Measurements from ENCODE around the gene SH3TC2.

The SH3TC2 gene

GRCh38 chr5:149006426-149006825 lies 56.4 kb downstream of the SH3TC2 start:
- ChIA-PET CTCF (interaction anchor here (1.7 to 24.0 kb wide), 4 partner anchors 10 to 270 kb away, joined by 5 to 276 read pairs (median 7); no protein-coding TSS in a partner anchor), POLR2A (no interaction called here)
- no peak for TF ChIP-seq CTCF (IDR thresholded peaks at IDR 0.05; ENCODE audit: control extremely low read depth, extremely low read depth, low read depth, missing control alignments)
- DNase-seq (ENCODE audit: extremely low spot score): no peak

- no peak for TF ChIP-seq CTCF (IDR thresholded peaks at IDR 0.05; ENCODE audit: control extremely low read depth, extremely low read depth, low read depth, missing control alignments)
- ChIA-PET POLR2A (no interaction called here), CTCF (interaction anchor here (1.5 to 24.0 kb wide), 2 partner anchors 30 to 268 kb away, joined by 4 to 276 read pairs; no protein-coding TSS in a partner anchor)
- no peak for DNase-seq (ENCODE audit: extremely low spot score)
Measured at GRCh38 chr5:149005077-149005892, 57.6 kb downstream of the SH3TC2 start.

- CTCF ChIA-PET: interaction anchor here (1.0 to 24.0 kb wide), 4 partner anchors 8 to 268 kb away, joined by 3 to 276 read pairs (median 4); no protein-coding TSS in a partner anchor
- no peak for DNase-seq (ENCODE audit: extremely low spot score)
- TF ChIP-seq CTCF (IDR thresholded peaks at IDR 0.05; ENCODE audit: control extremely low read depth, extremely low read depth, low read depth, missing control alignments): no peak
- POLR2A ChIA-PET: no interaction called here
Measured at GRCh38 chr5:149004559-149004958, 58.3 kb downstream of the SH3TC2 start.

- TF ChIP-seq CTCF (IDR thresholded peaks at IDR 0.05; ENCODE audit: control extremely low read depth, extremely low read depth, low read depth, missing control alignments): no peak
- DNase-seq (ENCODE audit: extremely low spot score): no peak
- ChIA-PET POLR2A (interaction anchor here (0.5 kb wide), 1 partner anchor 214 kb away, joined by 3 read pairs; no protein-coding TSS in a partner anchor), CTCF (interaction anchor here (1.3 to 24.0 kb wide), 7 partner anchors 17 to 266 kb away, joined by 3 to 276 read pairs (median 4); no protein-coding TSS in a partner anchor)
Measured at GRCh38 chr5:149002761-149003689, 59.8 kb downstream of the SH3TC2 start.

- ChIA-PET POLR2A (interaction anchor here (0.5 kb wide), 1 partner anchor 213 kb away, joined by 3 read pairs; no protein-coding TSS in a partner anchor), CTCF (interaction anchor here (1.0 to 24.0 kb wide), 4 partner anchors 10 to 265 kb away, joined by 3 to 276 read pairs (median 4); no protein-coding TSS in a partner anchor)
- no peak for DNase-seq (ENCODE audit: extremely low spot score)
- TF ChIP-seq CTCF (IDR thresholded peaks at IDR 0.05; ENCODE audit: control extremely low read depth, extremely low read depth, low read depth, missing control alignments): no peak
Measured at GRCh38 chr5:149002053-149002452, 60.8 kb downstream of the SH3TC2 start.

GRCh38 chr5:149001162-149001561 lies 61.7 kb downstream of the SH3TC2 start:
- no peak for DNase-seq (ENCODE audit: extremely low spot score)
- CTCF ChIA-PET: interaction anchor here (1.0 to 24.0 kb wide), 4 partner anchors 9 to 264 kb away, joined by 3 to 276 read pairs (median 5); no protein-coding TSS in a partner anchor
- no peak for TF ChIP-seq CTCF (IDR thresholded peaks at IDR 0.05; ENCODE audit: control extremely low read depth, extremely low read depth, low read depth, missing control alignments)
- POLR2A ChIA-PET: no interaction called here

Measured in GM10248 (cell line).